ENCODE results near the gene DLGAP4.

DLGAP4 gene

DNA sequence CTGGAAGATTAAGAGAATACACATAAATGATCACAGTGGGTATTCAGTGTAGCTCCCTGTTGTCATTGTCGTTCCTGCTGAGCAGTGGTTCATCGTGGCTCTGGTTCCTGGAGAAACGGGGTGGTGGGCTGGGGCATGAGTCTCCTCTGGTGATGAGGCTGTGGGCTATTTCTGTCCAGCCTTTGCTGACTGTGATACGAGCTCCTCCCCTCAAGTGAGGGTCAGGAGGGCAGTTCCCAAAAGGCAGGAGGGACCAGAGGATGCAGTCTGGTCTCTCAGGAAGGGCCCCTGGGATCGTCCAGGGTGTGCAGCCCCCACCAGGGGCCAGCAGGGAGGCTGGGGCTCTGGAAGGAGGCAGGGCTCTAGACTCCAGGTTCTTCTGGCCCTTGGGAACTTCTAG lies 31.1 kb upstream of the DLGAP4 start:
- no peak for DNase-seq (ENCODE audit: low read depth)

DNA sequence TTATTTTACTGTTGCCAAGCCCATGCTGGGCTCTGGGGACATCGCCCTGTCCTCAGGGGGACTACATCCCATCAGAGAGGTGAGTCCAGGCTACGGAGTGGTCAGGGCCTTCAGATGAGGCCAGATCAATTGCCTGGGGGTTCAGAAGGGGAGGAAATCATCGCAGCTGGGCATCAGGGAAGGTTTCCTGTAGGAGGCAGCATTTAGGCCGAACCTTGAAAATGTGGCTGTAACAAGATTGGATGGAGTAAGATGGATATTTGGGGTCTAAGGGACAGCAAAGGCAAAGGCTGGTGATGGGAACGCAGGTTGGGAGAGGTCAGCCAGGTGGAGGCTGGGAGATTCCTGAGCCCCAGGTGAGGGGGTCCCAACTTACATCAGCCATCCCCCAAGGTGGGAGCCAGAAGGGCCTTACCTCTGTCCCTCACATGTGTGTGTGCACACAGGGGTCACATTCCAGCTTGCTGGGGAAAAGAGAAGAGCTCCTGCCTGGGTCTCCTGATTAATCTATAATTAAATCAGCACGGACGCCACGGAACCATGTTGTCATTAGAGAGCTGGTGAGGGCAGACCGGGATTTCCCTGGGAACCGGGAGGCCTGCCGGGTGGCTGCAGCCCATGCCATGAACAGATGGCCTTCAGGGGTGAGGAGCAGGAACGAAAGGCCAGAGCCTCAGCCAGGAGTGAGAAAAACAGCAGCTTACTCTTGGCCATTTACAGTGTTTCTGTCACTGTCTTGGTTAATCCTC lies 30.5 kb upstream of the DLGAP4 start:
- DNase-seq (ENCODE audit: low read depth) = no peak

DNA sequence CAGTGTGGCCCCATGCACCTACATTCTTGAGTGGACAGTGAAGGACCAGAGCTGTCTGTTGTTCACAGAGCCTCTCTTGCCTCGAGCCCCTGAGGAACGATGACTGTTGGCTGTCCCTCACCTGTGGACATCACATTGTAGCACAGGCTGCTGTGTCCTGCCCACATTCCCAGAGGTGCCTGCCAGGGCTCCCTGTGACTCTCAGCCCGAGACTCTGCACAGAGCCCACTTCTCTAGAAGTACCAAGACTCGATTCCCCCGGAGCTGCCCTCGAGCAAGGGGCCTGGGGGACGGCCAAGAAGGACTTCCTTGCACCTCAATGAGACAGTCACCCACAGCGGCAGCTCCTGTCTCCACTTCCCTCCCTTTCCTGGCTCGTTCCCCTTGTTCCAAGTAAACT lies 28.6 kb upstream of the DLGAP4 start:
- no peak for DNase-seq (ENCODE audit: low read depth)

DNA sequence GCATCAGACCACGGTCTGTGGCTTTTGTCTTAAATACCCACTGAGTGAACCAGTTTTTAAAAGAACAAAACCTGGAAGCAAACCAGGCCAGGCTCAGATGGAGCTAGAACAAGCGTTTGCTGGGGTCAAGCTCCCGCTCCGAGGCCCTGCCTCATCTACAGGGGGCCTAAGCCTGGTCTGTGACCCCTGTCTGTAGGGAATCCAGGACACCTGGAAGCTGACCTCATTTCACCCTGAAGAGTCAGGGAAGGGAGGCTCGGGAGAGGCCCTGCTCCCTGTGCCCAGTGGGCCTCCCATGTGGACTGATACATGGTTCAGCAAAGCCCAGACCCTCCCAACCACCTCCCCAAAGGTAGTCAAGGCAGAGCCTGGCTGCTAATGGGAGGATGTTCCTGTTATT lies 26.8 kb upstream of the DLGAP4 start:
- DNase-seq (ENCODE audit: low read depth) = no peak

DNA sequence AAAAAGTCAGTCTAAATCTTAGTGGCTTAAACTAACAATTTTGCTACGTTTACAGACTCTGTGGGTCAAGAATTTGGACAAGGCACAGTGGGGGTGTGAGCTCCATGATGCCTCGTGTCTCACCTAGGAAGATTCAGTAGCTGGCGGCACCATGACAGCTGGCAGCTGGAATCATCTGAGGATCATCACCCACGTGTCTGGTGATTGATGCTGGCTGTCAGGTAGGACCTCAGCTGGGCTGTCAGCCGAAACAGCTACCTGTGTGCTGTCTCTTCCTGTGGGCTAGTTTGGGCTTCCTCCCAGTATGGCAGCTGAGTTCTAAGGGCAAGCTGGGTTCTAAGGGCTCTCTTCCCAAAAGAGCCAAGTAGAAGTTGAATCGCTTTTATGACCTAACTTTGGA lies 26.4 kb upstream of the DLGAP4 start:
- no peak for DNase-seq (ENCODE audit: low read depth)

DNA sequence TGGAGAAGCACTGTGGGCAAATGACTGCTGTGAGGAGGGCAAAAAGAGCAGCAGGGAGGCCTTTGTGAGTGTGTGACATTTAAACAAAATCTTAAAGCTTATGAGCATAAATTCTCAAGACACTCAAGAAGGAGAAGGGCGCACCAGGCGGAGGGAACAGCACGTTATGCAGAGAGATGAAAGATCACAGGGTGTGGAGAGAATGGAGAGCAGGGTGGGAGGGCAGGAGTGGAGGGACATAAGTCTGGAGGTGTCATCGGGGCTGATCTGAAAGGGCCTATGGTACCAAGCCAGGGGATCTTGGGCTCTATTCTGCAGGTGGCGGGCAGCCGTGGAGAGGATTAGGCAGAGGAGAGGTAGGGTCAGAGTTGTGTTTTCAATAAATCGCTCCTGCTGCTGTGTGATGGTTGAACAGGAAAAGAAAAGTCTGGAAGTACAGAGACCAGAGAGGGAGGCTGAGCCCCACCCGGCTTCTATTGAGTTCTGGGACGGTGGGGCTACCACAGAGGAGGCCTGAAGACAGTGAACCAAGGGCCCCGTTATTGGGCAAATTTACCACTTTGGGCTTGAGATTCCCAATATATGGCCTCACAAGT lies 24.3 kb upstream of the DLGAP4 start:
- DNase-seq (ENCODE audit: low read depth) = no peak

DNA sequence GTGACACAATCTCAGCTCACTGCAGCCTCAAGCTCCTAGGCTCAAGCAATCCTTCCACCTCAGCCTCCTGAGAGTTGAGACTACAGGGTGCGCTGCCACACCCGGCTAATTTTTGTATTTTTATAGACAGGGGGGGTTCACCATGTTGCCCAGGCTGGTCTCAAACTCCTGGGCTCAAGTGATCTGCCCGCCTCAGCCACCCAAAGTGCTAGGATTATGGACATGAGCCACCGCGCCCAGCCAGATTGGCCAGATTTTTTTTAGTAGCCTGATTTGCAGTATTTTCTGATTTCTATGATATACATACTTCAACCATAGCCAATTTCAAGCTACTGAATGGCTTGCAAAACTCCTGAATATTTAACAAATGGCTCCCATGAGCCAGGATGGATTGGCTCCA lies 21.4 kb upstream of the DLGAP4 start:
- DNase-seq (ENCODE audit: low read depth) = no peak

DNA sequence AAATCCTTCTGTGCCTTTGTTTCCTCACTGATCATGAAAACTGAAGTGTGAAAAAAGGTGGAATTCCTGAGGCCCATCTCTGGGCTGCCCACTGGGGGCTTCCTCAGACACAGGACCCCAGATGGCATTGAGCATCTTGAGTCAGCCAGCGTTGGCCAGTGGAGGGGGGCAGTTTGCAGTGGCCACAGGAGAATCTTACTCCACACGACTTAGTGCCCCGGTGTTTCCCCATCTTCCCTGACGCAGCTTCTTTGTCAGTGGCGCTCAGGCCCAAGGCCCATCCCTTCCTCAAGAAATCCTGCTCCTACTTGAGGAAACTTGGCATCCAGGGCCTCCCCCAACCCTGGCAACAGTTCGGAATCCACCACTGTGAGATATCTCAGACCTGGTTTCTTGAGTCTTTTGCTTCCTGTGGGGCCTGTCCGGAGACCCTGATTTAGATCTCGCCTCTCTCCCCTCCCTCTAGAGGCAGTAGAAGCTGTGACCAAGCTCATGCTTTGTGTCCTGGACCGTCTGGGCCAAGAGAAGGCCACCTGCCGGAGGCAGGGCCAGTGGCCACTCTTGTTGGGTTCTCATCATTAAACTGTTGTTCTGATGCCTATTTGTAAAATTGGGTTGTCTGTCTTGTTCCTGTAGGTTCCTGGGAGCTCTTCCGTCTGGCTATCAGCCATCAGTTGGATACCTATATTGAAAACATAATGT lies 20.2 kb upstream of the DLGAP4 start:
- DNase-seq (ENCODE audit: low read depth) = no peak

DNA sequence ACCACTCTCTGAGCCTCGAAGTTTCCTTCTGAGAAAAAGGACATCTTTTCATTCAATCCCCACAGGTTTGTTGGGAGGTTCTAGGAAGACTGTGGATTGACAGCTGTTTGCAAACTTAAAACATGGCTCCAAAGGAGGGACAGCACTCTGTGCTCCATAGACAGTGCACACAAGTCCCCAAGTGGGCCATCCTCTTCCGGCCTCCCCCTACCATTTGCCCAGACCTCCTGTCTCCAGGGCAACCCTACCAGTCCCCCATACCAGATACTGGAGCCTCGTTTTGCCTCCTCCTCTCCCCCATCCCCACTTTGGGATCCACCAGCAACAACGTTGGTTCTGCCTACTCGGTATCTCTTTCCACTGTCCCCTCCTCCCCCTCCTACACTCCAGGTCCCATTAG lies 8.5 kb upstream of the DLGAP4 start:
- DNase-seq (ENCODE audit: low read depth) = no peak

DNA sequence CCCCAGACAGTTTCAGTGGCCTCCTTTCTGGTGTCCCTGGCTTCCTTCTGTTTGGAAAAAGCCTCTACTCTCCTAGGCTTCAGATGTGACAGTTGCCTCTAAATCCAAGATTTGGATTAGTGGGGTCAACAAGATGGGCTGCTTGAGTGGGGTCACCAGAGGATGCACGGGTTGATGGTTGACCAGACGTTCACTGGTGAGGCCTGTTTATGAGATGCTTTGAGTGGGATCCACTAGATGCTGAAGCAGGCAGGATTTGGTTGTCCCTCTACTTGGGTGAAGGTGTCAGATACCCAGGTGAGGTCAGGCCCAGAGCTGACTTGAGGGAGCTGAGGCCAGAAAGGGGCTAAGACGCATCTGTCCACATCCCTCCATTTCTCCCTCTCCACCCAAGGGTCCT lies 8.1 kb upstream of the DLGAP4 start:
- no peak for DNase-seq (ENCODE audit: low read depth)

DNA sequence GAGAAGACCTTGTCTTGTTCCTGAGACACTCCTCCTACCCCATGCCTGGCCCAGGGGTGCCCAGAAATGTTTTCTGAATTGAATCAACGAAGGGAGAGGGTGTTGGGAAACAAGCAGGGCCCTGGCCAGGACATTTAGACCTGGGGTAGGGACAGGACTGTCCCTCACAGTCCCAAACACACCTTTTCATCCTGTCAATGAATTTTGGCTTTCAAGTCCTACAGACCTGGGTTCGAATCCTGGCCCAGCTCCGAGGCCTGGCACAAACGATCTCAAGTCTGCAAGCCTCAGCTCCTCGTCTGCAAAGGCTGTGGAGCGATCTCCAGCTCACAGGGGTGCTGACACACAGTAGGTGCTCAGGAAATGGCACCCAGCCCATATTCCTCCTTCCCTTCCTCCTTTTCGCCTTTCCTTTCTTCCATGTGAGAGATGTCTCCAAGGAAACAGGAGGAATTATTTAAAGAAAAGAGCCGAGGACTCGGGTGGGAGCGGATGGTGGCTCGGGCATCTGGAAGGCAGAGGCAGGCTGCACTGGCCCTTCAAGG lies 7.3 kb upstream of the DLGAP4 start:
- no peak for DNase-seq (ENCODE audit: low read depth)

DNA sequence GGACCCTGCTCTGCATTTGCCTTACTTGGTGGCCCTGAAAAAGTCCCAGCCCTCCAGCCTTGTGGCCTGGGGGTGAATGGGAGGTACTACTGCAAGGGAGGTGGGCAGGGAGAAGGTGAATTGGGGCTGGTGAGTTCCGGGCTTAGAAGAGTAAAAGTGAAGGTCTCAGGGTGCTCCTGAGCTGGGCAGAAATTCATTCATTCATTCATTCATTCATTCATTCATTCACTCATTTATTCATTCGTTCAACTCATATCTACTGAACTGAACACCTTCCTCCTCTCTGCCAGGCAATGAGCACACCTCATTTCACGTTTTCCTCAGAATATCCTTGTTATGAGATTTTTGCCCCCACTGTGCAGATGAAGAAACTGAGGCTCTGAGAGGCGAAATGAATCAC lies 6.7 kb upstream of the DLGAP4 start:
- no peak for DNase-seq (ENCODE audit: low read depth)

DNA sequence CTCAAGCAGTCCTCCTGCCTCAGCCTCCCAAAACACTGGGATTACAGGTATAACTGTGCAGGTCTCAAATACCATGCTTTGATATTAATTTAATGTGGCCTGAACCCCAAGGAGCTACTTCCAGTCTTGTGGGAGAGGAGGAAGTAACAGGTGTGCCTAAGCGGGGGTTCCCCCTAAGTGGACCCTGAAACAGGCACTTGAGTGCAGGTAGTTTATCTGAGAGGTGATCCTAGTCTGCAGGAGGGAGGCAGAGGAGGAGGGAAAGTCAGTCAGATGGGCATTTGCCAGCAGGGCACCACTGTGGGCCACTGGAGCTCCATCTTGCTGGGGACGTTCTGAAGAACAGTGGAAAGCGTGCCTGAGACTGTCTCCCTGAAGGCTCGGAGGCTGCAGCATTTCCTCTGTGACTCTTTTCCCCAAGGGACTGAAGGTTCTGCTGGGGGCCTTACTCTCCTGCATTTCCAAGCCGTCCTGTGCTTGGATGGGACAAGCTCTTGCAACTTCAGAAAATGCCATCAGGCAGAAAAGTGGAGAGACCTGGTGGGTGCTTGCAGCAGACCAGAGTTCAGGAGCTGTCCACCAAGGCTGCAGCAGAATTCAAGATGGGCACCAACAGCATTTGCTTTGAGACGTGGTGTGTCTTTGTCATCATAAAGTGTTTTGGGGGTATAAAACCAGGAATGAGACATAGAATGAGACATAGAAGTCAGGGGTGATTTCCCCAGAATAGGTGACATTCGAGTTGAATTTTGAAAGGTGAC lies 4.6 kb upstream of the DLGAP4 start:
- DNase-seq (ENCODE audit: low read depth) = no peak

DNA sequence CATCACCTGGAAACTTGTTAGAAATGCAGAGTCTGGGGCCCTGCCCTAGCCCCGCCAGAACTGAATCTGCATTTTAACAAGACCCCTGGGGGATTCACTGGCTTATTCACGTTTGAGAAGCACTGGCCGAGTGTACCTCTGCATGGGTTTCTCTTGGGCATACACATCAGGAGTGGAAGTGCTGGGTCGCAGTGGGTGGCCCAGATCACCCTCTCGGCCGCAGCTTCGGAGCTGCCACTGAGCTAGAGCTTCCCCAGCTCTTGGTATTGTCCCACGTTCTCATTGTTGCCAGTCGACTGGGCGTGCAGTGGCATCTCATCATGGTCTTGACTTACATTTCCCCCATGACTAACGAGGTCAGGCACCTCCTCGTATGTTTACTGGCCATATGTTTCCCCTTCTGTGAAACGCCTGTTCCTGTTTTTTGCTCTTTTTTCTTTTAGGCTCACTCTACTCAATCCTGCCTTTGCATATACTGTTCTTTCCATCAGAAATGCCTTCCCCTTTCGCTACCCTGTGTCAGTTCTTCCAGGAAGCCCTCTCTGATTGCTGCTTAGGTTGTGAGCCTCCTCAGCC lies 3.0 kb upstream of the DLGAP4 start:
- no peak for DNase-seq (ENCODE audit: low read depth)

DNA sequence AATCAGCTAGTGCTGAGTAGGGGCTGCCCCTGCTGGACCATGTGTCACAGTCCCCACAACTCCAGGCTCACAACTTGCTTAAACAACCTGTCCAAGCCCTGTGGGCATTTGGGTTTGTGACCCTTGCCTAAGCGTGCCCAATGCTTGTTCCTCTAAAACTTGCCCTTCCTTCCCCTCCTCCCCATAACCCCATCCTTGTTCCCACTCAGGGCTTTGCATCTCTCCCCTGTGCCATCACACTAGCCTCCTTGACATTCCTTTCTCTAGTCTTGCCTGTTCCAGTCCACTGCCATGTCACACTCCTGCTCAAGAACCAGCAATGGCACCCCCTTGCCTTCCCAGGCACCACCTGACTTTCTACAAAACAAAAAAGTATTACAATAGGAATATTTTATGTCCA lies 2.3 kb upstream of the DLGAP4 start:
- no peak for DNase-seq (ENCODE audit: low read depth)

DNA sequence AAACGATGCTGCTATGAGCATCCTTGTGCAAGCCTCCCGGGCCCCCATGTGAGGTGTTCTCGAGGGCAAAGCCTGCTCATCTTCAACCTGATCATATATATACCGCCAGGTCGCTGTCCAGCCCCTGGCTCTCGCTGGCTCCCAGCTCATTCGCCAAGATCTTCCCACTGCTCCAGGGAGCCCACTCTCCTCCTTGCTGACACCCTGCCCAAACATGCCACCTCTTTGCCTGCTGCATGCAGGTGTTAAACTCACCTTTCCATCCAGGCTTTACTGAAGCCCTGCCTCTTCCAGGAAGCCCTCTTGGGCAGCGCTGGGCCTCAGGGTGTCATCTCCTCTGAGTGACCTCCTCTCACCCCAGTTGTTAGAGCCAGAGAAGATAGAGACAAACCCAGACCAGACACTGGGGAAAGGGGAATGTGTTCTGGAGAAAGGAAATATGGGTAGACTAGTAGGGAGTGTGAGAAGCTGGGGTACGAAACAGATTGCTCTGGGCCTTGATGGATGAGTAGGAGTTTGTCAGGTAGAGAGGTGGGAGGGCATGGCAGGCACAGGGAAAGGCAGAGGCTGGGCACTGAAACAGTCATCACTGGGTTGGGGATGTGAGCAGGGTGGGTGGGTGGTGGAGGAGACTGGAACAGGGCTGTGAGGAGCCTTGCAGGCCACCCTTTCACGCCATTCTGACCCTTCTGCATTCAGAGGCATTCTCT lies 1.2 kb upstream of the DLGAP4 start:
- no peak for DNase-seq (ENCODE audit: low read depth)

DNA sequence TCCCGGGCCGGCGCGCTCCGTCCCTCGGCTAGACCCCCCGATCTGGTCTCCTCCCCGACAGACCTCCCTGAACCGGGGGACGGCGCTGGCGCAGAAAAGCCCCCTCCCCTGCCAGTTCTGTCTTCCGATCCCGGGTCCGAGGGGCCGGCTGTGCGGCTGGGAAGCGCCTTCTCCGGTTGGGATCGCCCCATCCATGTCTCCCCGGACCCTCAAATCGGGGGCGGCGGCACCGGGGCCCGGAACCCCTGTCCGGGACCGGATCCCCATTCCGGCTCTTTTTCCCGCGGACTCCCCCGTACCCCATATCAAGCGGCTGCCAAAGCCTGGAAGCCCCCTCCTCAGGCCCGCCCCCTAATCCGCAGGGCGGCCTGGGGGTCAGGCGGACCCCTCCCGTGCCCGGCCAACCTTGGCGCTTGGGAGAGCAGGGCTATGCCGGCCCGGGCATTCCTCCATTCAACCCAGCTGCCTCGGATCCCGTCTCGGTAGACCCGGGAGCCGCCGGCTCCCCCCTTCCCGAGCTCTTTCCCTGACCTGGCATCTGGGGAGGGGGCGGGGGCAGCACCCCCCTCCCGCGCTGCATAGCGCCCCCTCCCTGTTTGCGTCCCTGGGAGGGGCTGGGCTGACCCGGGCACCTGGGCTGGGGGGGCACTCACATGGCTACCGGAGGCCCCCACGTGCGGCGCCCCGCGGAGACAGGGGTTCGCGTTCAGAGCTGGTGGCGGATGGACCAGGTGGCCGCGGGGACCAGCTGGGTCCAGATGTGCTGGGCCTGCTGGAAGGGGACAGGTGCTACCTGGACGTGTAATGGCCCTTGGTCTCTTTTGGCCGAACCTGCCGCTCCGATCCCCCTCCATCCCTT lies 643 bp downstream of the DLGAP4 start:
- DNase-seq (ENCODE audit: low read depth) = no peak

DNA sequence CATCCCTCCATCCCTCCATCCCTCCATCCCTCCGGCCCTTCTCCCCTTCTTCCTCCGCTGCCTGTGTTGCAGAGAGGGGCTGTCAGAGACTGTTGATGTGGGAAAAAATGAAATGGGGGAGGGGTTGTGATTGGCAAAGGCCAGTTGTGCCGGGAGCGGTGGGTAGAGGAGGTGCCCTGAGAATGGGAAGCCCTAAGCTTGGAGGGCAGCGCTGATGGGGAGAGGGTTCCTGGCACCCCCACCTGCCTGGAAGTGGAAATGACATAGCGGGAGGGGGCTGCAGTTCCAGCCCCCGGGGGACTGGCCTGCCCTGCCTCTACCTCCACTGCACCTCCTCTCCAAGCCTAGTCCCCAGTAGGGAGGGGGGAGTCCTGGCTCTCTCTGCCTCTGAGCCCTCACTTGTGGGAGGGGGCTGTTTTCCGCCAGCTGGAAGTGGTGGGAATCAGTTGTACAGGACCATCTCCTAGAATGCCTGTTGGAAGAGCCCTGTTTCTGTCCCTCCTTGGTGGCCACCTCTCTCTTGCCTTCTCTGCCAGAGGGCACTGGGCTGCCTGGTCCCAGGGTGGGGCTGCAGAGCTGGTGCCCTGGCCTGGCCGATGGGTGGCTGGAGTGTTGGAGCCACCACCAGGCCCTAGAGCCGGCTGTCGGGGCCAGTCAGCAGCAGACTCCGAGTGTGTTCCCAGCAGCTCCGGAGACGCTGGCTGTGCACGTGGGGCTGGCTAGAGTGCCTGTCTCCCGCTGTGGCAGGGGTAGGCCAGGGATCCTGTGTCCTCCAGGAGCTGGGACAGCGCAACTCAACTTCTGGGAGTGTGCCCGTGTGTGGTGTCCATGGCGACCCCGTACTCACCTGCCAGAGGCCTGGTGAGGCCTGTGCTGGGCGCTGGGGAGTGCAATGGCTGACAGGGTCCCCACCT lies 1.5 kb downstream of the DLGAP4 start:
- DNase-seq (ENCODE audit: low read depth) = no peak

DNA sequence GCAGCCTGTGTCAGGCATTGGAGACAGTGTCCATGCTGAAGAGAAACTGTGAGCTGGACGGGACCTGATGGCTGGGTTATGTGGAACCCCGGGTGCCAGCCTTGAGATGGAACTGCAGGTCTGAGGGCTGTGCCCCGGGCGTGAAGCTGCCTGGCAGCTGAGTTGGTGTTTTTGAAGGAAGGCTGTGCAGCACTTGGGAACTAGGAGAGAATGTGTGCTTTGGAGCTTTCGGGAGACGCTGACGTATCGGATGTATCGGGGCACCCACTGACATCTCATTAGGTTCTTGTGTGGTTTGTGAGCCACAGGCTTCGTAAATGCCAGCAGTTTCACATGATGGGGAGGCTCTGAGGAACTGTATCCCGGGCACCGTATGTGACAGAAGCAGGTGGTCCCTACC lies 2.2 kb downstream of the DLGAP4 start:
- no peak for DNase-seq (ENCODE audit: low read depth)

All from CMK (cell line).